C4-2B (cell line): ENCODE measurements around the gene GRK3.
"Not testable (repeated sequence)": the region's sequence is repeated elsewhere in the genome, so short reads cannot be mapped to it uniquely, and the experiment has no call there.

ENCODE experiments used
- CTCF ChIP-seq: fragments of 450-650 bp; conservative IDR thresholded peaks from 2 replicates; pipeline ENCODE4 v1.5.1; 2017; ENCODE audit warnings: mild to moderate bottlenecking
- ZFX ChIP-seq: fragments of 450-650 bp; IDR thresholded peaks from 2 replicates; pipeline ENCODE4 v1.6.1; 2017

- not testable (repeated sequence) for TF ChIP-seq CTCF, ZFX
These were observed 1.3 kb upstream of the GRK3 start for GRCh38 chr22:25562966-25563760.
